Subcutaneous adipose tissue (tissue), 4 donors: ENCODE data around the gene RAPGEF1. TPM values are rescaled to one million over a fixed set of nuclear protein-coding genes. Genes with fewer than 3 reads are reported as not detected.

Experiments
- CTCF ChIP-seq: fragments of 450-650 bp; IDR thresholded peaks from one replicate; pipeline ENCODE4 v1.5.1; 2016; ENCODE audit warnings: low read depth, mild to moderate bottlenecking, control low read depth, antibody characterized with exemption, moderate library complexity
- total RNA-seq, 4 donors: library from RNA; depleted of rRNA; stranded (reverse); fragments of >200 nt; gene quantifications; one replicate each; pipeline ENCODE4 v1.1.0, GENCODE V29; 2016

Gene RAPGEF1
- total RNA-seq, 4 donors from 2014 or later = 47.1 to 79.5 (median 61.4) TPM

- TF ChIP-seq CTCF = no peak
Measured at GRCh38 chr9:131603199-131603598, 136.7 kb downstream of the RAPGEF1 start.

GRCh38 chr9:131601683-131602181 lies 138.1 kb downstream of the RAPGEF1 start:
- no peak for TF ChIP-seq CTCF

- TF ChIP-seq CTCF = no peak
Measured at GRCh38 chr9:131598121-131598520, 141.8 kb downstream of the RAPGEF1 start.

GRCh38 chr9:131597246-131597645 lies 142.6 kb downstream of the RAPGEF1 start:
- no peak for TF ChIP-seq CTCF

GRCh38 chr9:131596430-131596743 lies 143.5 kb downstream of the RAPGEF1 start:
- no peak for TF ChIP-seq CTCF

GRCh38 chr9:131595696-131596429 lies 144.0 kb downstream of the RAPGEF1 start:
- no peak for TF ChIP-seq CTCF

GRCh38 chr9:131594906-131595665 lies 144.8 kb downstream of the RAPGEF1 start:
- no peak for TF ChIP-seq CTCF
